Measurements from ENCODE around the gene AMOTL2.

The AMOTL2 gene

GRCh38 chr3:134392336-134392983, 18.2 kb upstream of the AMOTL2 start:
- no peaks in the 10 kb centered on the region for H3K79me2 ChIP-seq (ENCODE audit: insufficient read depth, low read length)
- H3K27ac ChIP-seq (ENCODE audit: low read length), result no peak overlapping the region
- H3K4me2 ChIP-seq (ENCODE audit: insufficient read depth, low read length), result no peak overlapping the region
- H4K20me1 ChIP-seq (ENCODE audit: insufficient read depth, low read length), result no peaks in the 10 kb centered on the region
- H3K4me3 ChIP-seq (ENCODE audit: low read depth in 1 of 2, low read length in 2 of 2), result no peak overlapping the region
- TF ChIP-seq EZH2 (IDR thresholded peaks at IDR 0.05; ENCODE audit: borderline replicate concordance, low read depth, low read length, severe bottlenecking) (no peak), CTCF (IDR thresholded peaks at IDR 0.05; ENCODE audit: borderline replicate concordance, extremely low read depth, low read length, poor library complexity, severe bottlenecking) (no peak)
- H3K9ac ChIP-seq (ENCODE audit: low read depth, low read length), result no peak overlapping the region
- no peaks in the 10 kb centered on the region for H3K36me3 ChIP-seq (ENCODE audit: insufficient read depth, low read length)
- no peaks in the 10 kb centered on the region for H3K4me1 ChIP-seq (ENCODE audit: insufficient read depth, low read length)
- H2AFZ ChIP-seq (ENCODE audit: low read depth, low read length), result no peak overlapping the region
- H3K9me3 ChIP-seq (ENCODE audit: insufficient read depth, low read length, severe bottlenecking), result no peaks in the 10 kb centered on the region
- peaks cover 29% of the 10 kb centered on the region for H3K27me3 ChIP-seq (ENCODE audit: insufficient read depth, low read length, poor library complexity)
- ATAC-seq (ENCODE audit: insufficient read depth, low read depth) (no peak), DNase-seq (no peak)

- Histone ChIP-seq H3K79me2 (ENCODE audit: insufficient read depth, low read length) (no peaks in the 10 kb centered on the region), H3K4me3 (ENCODE audit: low read depth in 1 of 2, low read length in 2 of 2) (no peak overlapping the region), H3K36me3 (ENCODE audit: insufficient read depth, low read length) (no peaks in the 10 kb centered on the region), H4K20me1 (ENCODE audit: insufficient read depth, low read length) (no peaks in the 10 kb centered on the region), H2AFZ (ENCODE audit: low read depth, low read length) (no peak overlapping the region), H3K27me3 (ENCODE audit: insufficient read depth, low read length, poor library complexity) (peaks cover 23% of the 10 kb centered on the region), H3K9me3 (ENCODE audit: insufficient read depth, low read length, severe bottlenecking) (no peaks in the 10 kb centered on the region), H3K4me1 (ENCODE audit: insufficient read depth, low read length) (no peaks in the 10 kb centered on the region), H3K9ac (ENCODE audit: low read depth, low read length) (no peak overlapping the region), H3K27ac (ENCODE audit: low read length) (no peak overlapping the region), H3K4me2 (ENCODE audit: insufficient read depth, low read length) (no peak overlapping the region)
- ATAC-seq (ENCODE audit: insufficient read depth, low read depth) (no peak), DNase-seq (no peak)
- TF ChIP-seq EZH2 (IDR thresholded peaks at IDR 0.05; ENCODE audit: borderline replicate concordance, low read depth, low read length, severe bottlenecking), result no peak
- TF ChIP-seq CTCF (IDR thresholded peaks at IDR 0.05; ENCODE audit: borderline replicate concordance, extremely low read depth, low read length, poor library complexity, severe bottlenecking), result no peak
Measured at GRCh38 chr3:134389865-134390264, 15.6 kb upstream of the AMOTL2 start.

- no peak overlapping the region for H2AFZ ChIP-seq (ENCODE audit: low read depth, low read length)
- no peaks in the 10 kb centered on the region for H3K79me2 ChIP-seq (ENCODE audit: insufficient read depth, low read length)
- DNase-seq (no peak), ATAC-seq (ENCODE audit: insufficient read depth, low read depth) (no peak)
- peaks cover 20% of the 10 kb centered on the region for H3K27me3 ChIP-seq (ENCODE audit: insufficient read depth, low read length, poor library complexity)
- no peak overlapping the region for H3K27ac ChIP-seq (ENCODE audit: low read length)
- no peaks in the 10 kb centered on the region for H3K4me1 ChIP-seq (ENCODE audit: insufficient read depth, low read length)
- H4K20me1 ChIP-seq (ENCODE audit: insufficient read depth, low read length), result no peaks in the 10 kb centered on the region
- H3K36me3 ChIP-seq (ENCODE audit: insufficient read depth, low read length), result no peaks in the 10 kb centered on the region
- H3K9ac ChIP-seq (ENCODE audit: low read depth, low read length), result no peak overlapping the region
- no peak overlapping the region for H3K4me3 ChIP-seq (ENCODE audit: low read depth in 1 of 2, low read length in 2 of 2)
- no peak for TF ChIP-seq CTCF (IDR thresholded peaks at IDR 0.05; ENCODE audit: borderline replicate concordance, extremely low read depth, low read length, poor library complexity, severe bottlenecking)
- no peak for TF ChIP-seq EZH2 (IDR thresholded peaks at IDR 0.05; ENCODE audit: borderline replicate concordance, low read depth, low read length, severe bottlenecking)
- H3K9me3 ChIP-seq (ENCODE audit: insufficient read depth, low read length, severe bottlenecking), result no peaks in the 10 kb centered on the region
- H3K4me2 ChIP-seq (ENCODE audit: insufficient read depth, low read length), result no peak overlapping the region
Measured at GRCh38 chr3:134388788-134389485, 14.7 kb upstream of the AMOTL2 start.
